Activated gamma-delta T cell treated with Interleukin-2 at 50 U/mL for 16 hours (primary cell): ENCODE data around the gene GPR45.

Experiments
- DNase-seq: peaks from one replicate; pipeline ENCODE4 v3.0.0-alpha.2; 2020

Gene GPR45

GRCh38 chr2:105254531-105255210 is 13.1 kb downstream of the GPR45 start:
- DNase-seq, result no peak

- no peak for DNase-seq
These were observed 14.4 kb downstream of the GPR45 start for GRCh38 chr2:105255979-105256378.

- no peak for DNase-seq
These were observed 15.0 kb downstream of the GPR45 start for GRCh38 chr2:105256431-105257047.

GRCh38 chr2:105257981-105258380 is 16.4 kb downstream of the GPR45 start:
- no peak for DNase-seq

- DNase-seq, result no peak
These were observed 17.4 kb downstream of the GPR45 start for GRCh38 chr2:105258835-105259350.

- DNase-seq, result no peak
These were observed 19.5 kb downstream of the GPR45 start for GRCh38 chr2:105261061-105261460.

- DNase-seq, result no peak
These were observed 21.1 kb downstream of the GPR45 start for GRCh38 chr2:105262651-105263091.

GRCh38 chr2:105269426-105269825 is 27.9 kb downstream of the GPR45 start:
- no peak for DNase-seq

- no peak for DNase-seq
These were observed 30.0 kb downstream of the GPR45 start for GRCh38 chr2:105271393-105272045.

GRCh38 chr2:105272176-105272575 is 30.6 kb downstream of the GPR45 start:
- DNase-seq, result no peak

- DNase-seq, result no peak
These were observed 32.5 kb downstream of the GPR45 start for GRCh38 chr2:105274046-105274445.

- DNase-seq, result no peak
These were observed 37.1 kb downstream of the GPR45 start for GRCh38 chr2:105278654-105279053.

- no peak for DNase-seq
These were observed 37.6 kb downstream of the GPR45 start for GRCh38 chr2:105279126-105279525.

- no peak for DNase-seq
These were observed 38.7 kb downstream of the GPR45 start for GRCh38 chr2:105280281-105280680.

- DNase-seq, result no peak
These were observed 42.0 kb downstream of the GPR45 start for GRCh38 chr2:105283532-105283931.

- no peak for DNase-seq
These were observed 46.1 kb downstream of the GPR45 start for GRCh38 chr2:105287692-105288091.

- no peak for DNase-seq
These were observed 46.6 kb downstream of the GPR45 start for GRCh38 chr2:105288133-105288532.

GRCh38 chr2:105290981-105291660 is 49.6 kb downstream of the GPR45 start:
- no peak for DNase-seq

GRCh38 chr2:105291981-105292380 is 50.4 kb downstream of the GPR45 start:
- no peak for DNase-seq
